HG03135 (cell line): ENCODE results near the gene KIF15.

Experiments
- ATAC-seq: cut with Tn5 transposase; IDR thresholded peaks from one replicate; pipeline ENCODE4 v1.9.1; 2021; ENCODE audit warnings: mild to moderate bottlenecking, moderate library complexity; ENCODE audit not compliant: unreplicated experiment

KIF15 gene, protein sequence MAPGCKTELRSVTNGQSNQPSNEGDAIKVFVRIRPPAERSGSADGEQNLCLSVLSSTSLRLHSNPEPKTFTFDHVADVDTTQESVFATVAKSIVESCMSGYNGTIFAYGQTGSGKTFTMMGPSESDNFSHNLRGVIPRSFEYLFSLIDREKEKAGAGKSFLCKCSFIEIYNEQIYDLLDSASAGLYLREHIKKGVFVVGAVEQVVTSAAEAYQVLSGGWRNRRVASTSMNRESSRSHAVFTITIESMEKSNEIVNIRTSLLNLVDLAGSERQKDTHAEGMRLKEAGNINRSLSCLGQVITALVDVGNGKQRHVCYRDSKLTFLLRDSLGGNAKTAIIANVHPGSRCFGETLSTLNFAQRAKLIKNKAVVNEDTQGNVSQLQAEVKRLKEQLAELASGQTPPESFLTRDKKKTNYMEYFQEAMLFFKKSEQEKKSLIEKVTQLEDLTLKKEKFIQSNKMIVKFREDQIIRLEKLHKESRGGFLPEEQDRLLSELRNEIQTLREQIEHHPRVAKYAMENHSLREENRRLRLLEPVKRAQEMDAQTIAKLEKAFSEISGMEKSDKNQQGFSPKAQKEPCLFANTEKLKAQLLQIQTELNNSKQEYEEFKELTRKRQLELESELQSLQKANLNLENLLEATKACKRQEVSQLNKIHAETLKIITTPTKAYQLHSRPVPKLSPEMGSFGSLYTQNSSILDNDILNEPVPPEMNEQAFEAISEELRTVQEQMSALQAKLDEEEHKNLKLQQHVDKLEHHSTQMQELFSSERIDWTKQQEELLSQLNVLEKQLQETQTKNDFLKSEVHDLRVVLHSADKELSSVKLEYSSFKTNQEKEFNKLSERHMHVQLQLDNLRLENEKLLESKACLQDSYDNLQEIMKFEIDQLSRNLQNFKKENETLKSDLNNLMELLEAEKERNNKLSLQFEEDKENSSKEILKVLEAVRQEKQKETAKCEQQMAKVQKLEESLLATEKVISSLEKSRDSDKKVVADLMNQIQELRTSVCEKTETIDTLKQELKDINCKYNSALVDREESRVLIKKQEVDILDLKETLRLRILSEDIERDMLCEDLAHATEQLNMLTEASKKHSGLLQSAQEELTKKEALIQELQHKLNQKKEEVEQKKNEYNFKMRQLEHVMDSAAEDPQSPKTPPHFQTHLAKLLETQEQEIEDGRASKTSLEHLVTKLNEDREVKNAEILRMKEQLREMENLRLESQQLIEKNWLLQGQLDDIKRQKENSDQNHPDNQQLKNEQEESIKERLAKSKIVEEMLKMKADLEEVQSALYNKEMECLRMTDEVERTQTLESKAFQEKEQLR (N-terminal part only)

DNA sequence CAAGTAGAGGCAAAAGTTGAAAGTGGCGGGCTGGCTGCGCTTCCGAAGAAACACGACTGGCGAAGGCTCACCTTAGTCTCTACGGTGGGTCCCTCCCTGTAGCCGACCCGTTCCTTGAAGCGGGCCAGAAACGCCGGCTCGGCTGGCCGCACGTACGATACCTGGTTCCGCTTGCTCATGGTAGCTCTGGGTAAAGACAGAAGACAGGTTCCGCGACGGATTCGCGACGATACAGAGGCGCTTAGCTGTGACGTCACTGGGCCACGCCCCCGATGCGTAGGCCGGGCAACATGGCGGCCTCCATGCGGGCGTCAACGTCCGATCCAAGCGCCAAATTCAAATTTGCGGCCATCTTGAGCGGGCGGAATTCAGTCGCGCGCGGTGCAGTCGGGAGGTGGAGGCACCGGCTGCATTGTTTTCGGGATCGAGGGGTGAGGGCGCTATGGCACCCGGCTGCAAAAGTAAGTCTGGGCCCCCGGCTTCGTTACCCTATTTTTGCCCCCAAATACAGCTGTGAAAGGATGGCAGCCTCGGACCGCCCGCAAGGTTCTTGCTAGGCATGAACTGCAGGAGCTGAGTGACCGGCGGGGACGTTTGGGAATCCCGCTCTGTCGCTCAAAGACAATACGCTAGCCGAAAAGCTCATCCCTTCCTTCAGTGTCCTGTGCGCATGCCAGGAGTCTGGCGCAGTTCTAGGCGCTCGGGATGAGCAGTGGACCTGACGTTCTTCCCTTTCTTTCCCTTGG, at the start of gene KIF15, which contains the start of gene KIAA1143:
Gene KIF15, plus strand, starts transcription at position 371 of the 746 bp plus-strand sequence. Its CDS starts 72 bp downstream, at position 443.
Gene KIAA1143, minus strand, starts transcription at position 196 of the 746 bp plus-strand sequence. Its CDS starts 17 bp downstream, at position 179.
- ATAC-seq, result peak; percentile 91

DNA sequence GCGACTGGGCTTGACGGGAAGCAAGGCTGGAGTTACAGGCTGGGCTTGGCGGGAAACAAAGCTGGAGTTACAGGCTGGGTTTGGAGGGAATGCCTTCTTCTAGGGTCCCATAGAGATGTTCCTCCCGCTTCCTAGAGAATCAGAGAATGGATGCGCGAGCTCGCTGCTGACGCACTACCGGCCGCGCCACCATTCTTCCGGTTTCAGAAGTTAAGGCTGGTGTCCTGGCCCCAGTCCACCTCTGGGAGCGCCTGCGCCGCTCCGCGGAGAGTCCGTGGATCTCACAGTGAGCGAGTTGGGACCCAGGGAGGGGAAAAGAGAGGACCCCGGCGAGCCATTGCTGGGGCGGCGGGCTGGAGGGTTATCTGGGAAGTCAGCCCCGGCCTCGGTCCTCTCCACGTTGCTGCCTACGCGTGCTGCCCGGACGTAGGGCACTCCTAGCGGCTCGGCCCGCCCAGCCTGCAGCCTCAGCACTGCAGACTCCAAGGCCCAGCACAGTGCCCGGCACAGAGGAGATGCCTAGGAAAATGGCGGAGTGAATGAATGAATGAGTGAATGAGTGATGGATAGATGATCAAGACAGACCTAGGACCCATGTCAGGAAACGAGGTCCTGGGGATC, 49.0 kb upstream of the KIF15 start, which contains the start of gene ZNF502:
Gene ZNF502, plus strand, starts transcription at position 206 of the 621 bp plus-strand sequence. CDS start 7,602 bp downstream, outside the sequence.
- ATAC-seq, result no peak

DNA sequence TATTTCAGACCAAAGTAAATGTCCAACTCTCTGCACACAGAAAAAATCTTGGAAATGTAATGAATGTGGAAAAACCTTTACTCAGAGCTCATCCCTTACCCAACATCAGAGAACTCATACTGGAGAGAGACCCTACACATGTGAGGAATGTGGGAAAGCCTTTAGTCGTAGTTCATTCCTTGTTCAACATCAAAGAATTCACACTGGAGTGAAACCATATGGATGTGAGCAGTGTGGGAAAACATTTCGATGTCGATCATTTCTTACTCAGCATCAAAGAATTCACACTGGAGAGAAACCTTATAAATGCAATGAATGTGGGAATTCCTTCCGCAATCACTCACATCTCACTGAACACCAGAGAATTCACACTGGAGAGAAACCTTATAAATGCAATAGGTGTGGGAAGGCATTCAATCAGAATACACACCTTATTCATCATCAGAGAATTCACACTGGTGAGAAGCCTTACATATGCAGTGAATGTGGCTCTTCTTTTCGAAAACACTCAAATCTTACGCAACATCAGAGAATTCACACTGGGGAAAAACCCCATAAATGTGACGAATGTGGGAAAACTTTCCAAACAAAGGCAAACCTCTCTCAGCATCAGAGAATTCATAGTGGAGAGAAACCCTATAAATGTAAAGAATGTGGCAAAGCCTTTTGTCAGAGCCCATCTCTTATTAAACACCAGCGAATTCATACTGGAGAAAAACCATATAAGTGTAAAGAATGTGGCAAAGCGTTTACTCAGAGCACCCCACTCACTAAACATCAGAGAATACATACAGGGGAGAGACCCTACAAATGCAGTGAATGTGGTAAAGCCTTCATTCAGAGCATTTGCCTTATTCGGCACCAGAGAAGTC, 40.1 kb upstream of the KIF15 start:
- no peak for ATAC-seq

DNA sequence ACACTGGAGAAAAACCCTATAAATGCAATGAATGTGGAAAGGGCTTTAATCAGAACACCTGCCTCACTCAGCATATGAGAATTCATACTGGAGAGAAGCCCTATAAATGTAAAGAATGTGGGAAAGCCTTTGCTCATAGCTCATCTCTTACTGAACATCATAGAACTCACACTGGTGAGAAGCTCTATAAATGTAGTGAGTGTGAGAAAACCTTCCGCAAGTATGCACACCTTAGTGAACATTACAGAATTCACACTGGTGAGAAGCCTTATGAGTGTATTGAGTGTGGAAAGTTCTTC, 39.5 kb upstream of the KIF15 start:
- no peak for ATAC-seq

DNA sequence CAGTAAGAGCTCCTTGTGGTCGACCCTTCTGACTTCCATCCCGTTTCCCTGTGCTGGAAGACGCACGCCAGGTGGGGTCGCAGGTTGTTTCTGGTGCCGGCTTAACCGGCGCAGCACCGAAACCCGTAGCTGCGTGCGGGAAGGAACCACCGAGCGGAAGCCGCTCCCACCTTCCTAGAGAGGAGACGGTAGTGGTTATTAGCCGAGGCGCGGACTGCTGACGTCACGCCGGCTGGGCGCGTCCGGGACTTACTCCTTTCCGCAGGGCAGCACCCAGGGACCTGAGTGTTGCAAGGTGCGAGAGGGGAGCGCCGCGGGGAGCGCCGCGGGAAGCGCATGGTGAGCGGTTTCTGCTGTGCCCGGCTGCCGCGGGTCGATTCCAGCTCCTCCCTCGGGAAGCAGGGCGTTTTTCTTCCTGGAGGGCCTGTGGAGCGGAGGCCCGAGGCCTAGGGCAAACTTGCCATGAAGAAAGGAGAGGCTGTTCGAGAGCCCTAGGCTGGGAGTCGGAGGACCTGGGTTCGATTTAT, 32.1 kb upstream of the KIF15 start, which contains the start of gene ZNF501:
Gene ZNF501, plus strand, starts transcription at position 252 of the 527 bp plus-strand sequence. CDS start 4,787 bp downstream, outside the sequence.
- no peak for ATAC-seq

DNA sequence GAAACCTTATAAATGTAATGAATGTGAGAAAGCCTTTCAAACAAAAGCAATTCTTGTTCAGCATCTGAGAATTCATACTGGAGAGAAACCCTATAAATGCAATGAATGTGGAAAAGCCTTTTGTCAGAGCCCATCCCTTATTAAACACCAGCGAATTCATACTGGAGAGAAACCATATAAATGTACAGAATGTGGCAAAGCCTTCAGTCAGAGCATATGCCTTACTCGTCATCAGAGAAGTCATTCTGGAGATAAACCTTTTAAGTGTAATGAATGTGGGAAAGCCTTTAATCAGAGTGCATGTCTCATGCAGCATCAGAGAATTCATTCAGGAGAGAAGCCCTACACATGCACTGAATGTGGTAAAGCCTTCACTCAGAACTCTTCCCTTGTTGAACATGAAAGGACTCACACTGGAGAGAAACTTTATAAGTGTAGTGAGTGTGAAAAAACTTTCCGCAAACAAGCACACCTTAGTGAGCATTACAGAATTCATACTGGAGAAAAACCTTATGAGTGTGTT, 26.9 kb upstream of the KIF15 start:
- no peak for ATAC-seq

DNA sequence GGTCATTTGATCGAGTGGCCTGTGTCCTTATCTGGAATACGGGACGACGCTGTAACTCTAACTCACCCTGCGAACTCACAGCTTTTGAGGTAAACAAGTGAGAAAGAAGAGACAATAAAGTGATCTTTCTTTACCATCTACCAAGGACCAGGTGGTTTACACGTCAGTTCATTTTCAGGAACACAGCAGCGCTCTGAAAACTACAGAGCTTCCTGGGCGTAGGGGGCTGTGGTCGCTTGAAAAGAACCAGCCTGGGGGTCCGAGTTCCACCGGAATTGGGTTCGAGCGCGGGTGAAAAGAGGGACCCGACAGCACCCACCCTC, 532 bp upstream of the KIF15 start:
- ATAC-seq, result no peak

DNA sequence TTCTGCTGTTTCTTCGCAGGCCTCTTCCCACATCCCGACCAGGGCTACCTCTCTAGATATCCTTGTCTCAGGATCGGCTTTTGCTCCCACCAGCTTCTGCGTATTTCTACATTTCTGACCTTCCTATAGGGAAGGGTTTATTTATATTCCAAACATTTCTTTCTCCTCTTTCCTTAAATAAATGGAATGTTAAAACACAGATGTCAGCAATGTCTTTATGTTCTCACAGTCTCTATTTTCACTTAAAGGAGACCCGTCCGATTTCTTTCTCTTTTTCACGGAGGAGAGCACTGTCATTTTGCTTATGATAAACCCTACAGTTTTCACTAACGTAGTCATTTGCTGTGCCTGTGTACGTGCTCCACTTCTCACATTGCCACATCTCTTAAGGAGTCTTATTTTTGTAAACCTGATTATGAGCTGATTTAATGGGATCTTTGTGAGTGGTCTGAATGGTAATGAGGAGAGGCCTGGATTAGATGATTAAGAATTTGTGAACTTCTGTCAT, 630 bp downstream of the KIF15 start:
- ATAC-seq, result no peak

DNA sequence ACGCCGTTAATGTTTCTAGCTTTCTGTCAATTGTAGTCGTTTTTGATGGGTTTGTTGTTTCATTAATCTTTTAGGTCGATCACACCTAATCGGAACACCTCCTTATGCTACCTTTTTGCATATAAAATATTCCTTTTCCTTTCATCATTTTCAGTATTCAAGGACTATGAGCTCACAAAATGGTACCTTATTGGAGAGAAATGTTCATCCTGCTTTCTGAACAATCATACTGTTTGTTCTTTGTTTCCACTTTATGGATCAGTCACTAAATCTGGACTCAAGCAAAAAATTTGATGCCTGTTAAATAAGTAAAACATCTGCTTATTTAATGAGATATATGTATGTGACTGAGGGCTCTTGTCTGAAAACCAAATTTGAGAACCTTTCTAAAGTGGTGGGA, 1.1 kb downstream of the KIF15 start:
- no peak for ATAC-seq

DNA sequence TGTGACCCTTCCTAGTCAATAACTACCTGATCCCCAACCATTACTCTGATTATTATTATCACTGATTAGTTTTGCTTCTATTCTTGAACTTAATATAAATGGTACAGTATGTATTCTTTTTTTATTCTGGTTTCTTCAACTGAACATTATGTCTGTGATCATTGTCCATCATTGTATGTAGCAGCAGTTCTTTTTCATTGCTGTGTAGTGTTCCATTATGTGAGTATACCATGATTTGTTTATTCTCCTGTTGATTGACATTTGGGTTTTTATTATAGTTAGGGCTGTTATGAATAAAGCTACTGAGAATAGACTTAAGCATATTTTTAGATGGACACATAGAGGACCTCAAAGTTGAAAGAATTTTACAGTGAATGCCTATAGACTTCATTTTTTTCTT, 2.7 kb downstream of the KIF15 start:
- ATAC-seq, result no peak

DNA sequence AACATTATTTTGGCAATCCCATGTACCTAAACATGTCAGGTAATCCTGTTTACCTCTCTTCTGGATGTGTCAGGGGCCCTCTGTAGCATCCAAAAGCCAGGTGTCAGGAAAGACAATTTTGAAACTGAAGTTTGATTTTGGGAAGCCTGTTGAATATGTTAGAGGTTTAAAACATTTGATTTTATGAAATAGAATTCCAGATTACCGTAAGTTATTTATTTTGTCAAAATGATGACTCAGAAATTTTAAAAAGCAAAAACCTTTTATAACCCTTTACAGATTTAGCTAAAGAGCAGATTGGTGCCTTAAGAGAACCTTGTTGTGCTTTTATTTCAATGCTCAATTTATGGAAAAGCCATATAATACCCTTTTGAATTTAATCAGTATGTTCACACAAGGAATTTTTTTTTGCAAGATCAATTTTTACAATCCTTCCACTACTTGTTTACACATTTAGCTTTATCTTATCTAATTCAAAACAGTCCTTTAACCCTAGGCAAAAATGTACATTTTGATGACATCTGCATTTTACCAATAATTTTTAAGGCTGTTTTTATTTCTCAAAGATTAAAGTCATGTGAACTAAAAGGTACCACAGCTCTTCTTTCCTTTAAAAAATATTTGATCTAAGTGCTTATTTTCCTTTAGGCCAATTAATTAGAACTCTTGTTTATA, 10.0 kb downstream of the KIF15 start:
- ATAC-seq, result no peak

DNA sequence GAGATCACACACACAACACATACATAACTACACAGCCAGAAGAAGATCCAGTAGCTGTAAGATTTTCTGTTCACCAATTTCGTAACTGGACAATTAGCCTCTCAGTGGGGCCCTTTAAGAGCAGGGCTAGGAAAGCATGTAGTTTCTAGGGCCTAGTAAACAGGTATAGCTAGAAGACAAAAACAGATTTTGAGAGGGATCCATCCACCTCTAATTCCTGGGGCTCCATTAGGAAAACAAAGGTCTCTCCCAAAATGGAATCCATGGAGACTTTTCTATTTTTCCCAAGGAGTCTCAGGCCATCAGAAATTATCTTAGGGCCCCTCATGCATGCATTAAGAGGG, 10.5 kb downstream of the KIF15 start:
- no peak for ATAC-seq

DNA sequence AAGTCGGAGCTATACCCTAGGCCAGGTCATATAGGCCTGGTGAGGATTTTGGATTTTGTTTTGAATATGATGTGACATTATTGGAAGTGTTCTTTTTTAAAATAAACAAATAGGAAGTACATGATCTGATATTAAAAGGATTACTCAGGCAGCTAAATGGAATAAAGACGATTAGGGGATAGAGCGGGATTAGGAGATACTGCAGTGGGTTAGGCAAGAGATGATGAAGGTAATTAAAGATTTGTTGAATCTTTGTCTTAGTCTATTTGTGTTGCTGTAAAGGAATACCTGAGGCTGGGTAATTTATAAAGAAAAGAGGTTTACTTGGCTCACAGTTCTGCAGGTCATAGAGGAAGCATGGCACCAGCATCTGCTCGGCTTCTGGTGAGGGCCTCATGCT, 21.3 kb downstream of the KIF15 start:
- ATAC-seq, result no peak

DNA sequence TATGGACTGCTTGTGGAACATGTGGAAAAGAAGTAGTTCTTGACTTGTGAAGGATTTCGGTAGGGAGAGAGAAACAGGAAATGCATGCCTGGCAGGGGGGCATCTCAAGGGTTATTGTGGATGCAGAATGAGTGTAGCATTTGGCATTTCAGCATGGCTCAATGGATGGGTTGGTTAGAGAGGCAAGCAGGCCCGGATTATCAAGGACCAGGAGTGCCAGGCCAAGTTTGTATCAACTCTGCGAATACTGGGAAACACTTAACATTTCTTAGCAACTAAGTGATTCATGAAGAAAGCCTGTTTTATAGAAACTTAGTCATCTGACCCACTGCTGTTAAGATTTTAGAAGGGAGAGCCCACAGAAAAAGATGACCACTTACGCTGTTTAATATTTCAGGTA, 33.6 kb downstream of the KIF15 start:
- ATAC-seq, result no peak

DNA sequence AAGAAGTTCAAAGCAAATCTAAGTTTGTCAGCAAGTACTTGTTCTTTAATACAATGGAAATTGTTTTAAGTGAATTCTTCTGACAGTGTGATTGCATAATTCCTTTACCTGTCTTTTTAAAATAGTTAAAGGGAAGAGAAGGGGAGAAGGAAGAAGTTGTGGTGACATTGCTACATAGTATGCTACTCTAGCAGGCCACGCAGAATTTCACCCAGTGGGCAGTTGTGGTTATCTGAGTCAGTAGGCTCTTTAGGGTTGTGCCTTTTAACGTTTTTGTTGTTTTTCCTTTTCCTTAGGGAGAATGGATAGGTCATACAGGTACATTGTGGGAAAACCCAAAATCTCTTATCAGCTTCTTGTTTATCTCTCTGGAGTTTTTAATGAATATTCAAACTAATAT, 40.4 kb downstream of the KIF15 start:
- ATAC-seq, result no peak

DNA sequence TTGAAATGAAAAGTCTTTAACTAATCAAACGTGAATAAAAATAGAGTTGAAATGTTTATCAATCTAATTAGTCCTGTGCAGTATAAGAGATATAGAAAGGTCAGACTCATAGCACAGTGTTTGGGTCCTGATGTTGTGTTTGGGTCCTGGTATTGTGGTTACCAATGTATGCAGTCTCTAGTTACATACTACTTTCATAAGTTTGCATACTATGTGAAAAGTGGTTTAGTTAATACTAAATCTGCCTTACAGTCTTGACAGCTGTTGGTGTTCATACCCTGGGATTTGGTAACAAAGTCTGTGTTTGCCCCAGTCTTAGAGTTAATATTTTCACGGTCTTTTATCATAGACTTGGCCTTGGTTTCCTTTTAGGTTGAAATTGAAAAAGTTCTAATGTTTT, 41.7 kb downstream of the KIF15 start:
- ATAC-seq, result peak; percentile 94

DNA sequence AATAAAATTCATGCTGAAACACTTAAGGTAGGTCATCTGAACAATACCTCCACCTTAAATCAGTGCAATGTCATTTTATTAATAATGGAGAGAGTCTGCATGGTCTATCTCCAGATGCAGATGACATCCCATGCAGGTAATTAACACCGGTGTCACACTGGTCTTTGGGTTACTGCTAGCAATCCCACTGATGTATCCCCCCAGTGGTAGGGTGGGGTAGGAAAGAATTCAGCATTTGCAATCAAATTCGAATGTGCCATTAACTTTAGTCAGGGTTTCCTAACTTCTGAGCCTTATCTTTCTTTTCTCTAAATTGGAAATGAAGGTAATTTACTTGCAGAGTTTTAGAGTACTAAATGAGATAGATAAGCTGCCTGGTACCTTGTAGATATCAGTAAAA, 44.4 kb downstream of the KIF15 start:
- ATAC-seq, result no peak

DNA sequence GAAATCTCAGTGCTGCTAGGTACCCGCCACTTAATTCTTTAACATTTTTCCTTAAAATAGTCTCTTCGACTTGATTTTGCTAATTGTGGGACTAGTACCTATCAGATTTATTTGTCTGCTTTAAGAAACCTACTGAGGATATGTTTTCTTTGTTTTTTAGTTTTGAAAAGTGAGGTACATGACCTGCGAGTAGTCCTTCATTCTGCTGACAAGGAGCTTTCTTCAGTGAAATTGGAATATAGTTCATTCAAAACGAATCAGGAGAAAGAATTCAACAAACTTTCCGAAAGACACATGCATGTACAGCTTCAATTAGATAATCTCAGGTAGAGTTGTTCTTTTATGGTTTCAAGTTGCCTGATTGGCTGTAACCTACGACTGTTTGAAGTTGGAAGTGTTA, 53.2 kb downstream of the KIF15 start:
- ATAC-seq, result no peak
